K562 (cell line): ENCODE measurements around the gene LY6G6C. TPM values are rescaled to one million over a fixed set of nuclear protein-coding genes. Genes with fewer than 3 reads are reported as not detected.

ENCODE experiments used
- CHD1 ChIP-seq: fragments of 200-600 bp; sonication (generic); IDR thresholded peaks from one replicate; pipeline ENCODE4 v1.6.1; 2012; ENCODE audit warnings: mild to moderate bottlenecking, moderate library complexity, low read length, inconsistent platforms
- CHD4 ChIP-seq: fragments of 200-600 bp; sonication (generic); IDR thresholded peaks from 3 replicates; pipeline ENCODE4 v1.6.1; 2012; ENCODE audit warnings: low read depth, mild to moderate bottlenecking, mixed read lengths, low read length, inconsistent platforms; ENCODE audit not compliant: insufficient read depth, insufficient replicate concordance, poor library complexity, severe bottlenecking
- CREB1 ChIP-seq, 2 experiments: sonication (generic) in 1 of 2; formaldehyde crosslinking in 1 of 2; IDR thresholded peaks; 2 replicates each; pipeline versions ENCODE4 v1.6.1 to v1.8.0; 2012 to 2022; ENCODE audit warnings: inconsistent platforms in 1 of 2, mild to moderate bottlenecking in 1 of 2, missing genetic modification reagents in 1 of 2, moderate library complexity in 1 of 2
- EHMT2 ChIP-seq: fragments of 450-650 bp; IDR thresholded peaks from 2 replicates; pipeline ENCODE4 v1.6.1; 2018; ENCODE audit warnings: antibody characterized with exemption
- ELK3 ChIP-seq: fragments of 450-650 bp; formaldehyde crosslinking; IDR thresholded peaks from 2 replicates; pipeline ENCODE4 v1.4.0; 2020; ENCODE audit warnings: mild to moderate bottlenecking
- HDAC1 ChIP-seq, 2 experiments: fragments of 450-650 bp; IDR thresholded peaks; 2 replicates each; pipeline ENCODE4 v1.6.1; 2016 to 2017; ENCODE audit warnings: inconsistent platforms in 1 of 2, mild to moderate bottlenecking in 1 of 2, moderate library complexity in 1 of 2
- LARP7 ChIP-seq: fragments of 450-650 bp; IDR thresholded peaks from 2 replicates; pipeline ENCODE4 v1.6.1; 2016
- SREBF2 ChIP-seq: sonication (generic); formaldehyde crosslinking; IDR thresholded peaks from 2 replicates; pipeline ENCODE4 v1.4.0; 2020; ENCODE audit warnings: mild to moderate bottlenecking, missing genetic modification reagents
- ZFP91 ChIP-seq: sonication (generic); formaldehyde crosslinking; IDR thresholded peaks from 2 replicates; pipeline ENCODE4 v1.8.0; 2022; ENCODE audit warnings: mild to moderate bottlenecking, missing genetic modification reagents
- ZNF175 ChIP-seq: fragments of 200-800 bp; sonication (Bioruptor generic); IDR thresholded peaks from 2 replicates; pipeline ENCODE4 v1.6.1; 2016; ENCODE audit warnings: low read depth, mild to moderate bottlenecking, missing genetic modification characterization, missing compliant biosample characterization
- ZNF197 ChIP-seq: fragments of 200-800 bp; sonication (Bioruptor generic); IDR thresholded peaks from 2 replicates; pipeline ENCODE4 v1.6.1; 2016; ENCODE audit warnings: low read depth, missing genetic modification characterization, missing compliant biosample characterization
- polyA plus RNA-seq, 8 experiments: library from polyadenylated mRNA; depleted of rRNA in 4 of 8; stranded (reverse) in 5 of 8; unstranded in 3 of 8; fragments of >200 nt; fragmentation: Nextera tagmentation in 2 of 8; fragmentation: Illumina TruSeq in 1 of 8; extraction: Ambion mirVana in 2 of 8; extraction: Trizol in 1 of 8; gene quantifications; 2 replicates each; pipeline versions ENCODE4 v1.2.1 to v1.2.3, GENCODE V29; 2011 to 2014; ENCODE audit warnings: inconsistent platforms in 1 of 8, missing spikeins in 1 of 8
- total RNA-seq, 7 experiments: library from RNA; depleted of rRNA in 6 of 7; stranded (reverse); fragments of >200 nt in 6 of 7; fragmentation: Illumina TruSeq in 2 of 7; extraction: Trizol in 2 of 7; gene quantifications; 2 replicates each; pipeline versions ENCODE4 v1.2.1 to v1.2.3, GENCODE V29; 2011 to 2021; ENCODE audit warnings: low replicate concordance in 1 of 7
- TF ChIP-seq, protein P1 (sequence below), 2 experiments: fragments of 450-650 bp; IDR thresholded peaks; 2 replicates each; pipeline ENCODE4 v1.6.1; 2016; ENCODE audit warnings: mild to moderate bottlenecking in 2 of 2, borderline replicate concordance in 1 of 2, low read depth in 1 of 2, moderate library complexity in 1 of 2

LY6G6C gene
- total and polyA plus RNA-seq, 9 of the 15 experiments (the other 6 are each of a cell fraction or from before 2014, with no cell fraction given), result 0.06 to 0.20 TPM; not detected in 7

DNA sequence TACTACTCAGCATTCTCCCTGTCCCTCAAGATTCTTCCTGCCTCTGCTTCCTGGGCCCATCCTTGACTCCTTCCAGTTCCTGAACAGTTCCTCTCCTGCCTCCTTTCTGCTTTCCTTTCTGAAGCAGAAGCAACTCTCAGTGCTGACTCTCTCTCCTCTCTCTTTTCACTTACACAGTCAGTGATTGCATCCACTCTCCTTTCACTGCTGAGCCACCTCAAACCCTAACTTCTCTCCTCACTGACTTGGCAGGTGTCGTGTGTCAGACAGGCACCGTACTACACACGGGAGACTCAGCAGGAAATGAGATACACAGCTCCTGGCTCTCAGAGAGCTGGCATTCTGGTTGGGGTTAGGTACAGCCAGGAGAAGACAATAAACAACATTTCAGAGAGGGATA is 24.0 kb downstream of the LY6G6C start (continued):
- TF ChIP-seq, protein P1, sequence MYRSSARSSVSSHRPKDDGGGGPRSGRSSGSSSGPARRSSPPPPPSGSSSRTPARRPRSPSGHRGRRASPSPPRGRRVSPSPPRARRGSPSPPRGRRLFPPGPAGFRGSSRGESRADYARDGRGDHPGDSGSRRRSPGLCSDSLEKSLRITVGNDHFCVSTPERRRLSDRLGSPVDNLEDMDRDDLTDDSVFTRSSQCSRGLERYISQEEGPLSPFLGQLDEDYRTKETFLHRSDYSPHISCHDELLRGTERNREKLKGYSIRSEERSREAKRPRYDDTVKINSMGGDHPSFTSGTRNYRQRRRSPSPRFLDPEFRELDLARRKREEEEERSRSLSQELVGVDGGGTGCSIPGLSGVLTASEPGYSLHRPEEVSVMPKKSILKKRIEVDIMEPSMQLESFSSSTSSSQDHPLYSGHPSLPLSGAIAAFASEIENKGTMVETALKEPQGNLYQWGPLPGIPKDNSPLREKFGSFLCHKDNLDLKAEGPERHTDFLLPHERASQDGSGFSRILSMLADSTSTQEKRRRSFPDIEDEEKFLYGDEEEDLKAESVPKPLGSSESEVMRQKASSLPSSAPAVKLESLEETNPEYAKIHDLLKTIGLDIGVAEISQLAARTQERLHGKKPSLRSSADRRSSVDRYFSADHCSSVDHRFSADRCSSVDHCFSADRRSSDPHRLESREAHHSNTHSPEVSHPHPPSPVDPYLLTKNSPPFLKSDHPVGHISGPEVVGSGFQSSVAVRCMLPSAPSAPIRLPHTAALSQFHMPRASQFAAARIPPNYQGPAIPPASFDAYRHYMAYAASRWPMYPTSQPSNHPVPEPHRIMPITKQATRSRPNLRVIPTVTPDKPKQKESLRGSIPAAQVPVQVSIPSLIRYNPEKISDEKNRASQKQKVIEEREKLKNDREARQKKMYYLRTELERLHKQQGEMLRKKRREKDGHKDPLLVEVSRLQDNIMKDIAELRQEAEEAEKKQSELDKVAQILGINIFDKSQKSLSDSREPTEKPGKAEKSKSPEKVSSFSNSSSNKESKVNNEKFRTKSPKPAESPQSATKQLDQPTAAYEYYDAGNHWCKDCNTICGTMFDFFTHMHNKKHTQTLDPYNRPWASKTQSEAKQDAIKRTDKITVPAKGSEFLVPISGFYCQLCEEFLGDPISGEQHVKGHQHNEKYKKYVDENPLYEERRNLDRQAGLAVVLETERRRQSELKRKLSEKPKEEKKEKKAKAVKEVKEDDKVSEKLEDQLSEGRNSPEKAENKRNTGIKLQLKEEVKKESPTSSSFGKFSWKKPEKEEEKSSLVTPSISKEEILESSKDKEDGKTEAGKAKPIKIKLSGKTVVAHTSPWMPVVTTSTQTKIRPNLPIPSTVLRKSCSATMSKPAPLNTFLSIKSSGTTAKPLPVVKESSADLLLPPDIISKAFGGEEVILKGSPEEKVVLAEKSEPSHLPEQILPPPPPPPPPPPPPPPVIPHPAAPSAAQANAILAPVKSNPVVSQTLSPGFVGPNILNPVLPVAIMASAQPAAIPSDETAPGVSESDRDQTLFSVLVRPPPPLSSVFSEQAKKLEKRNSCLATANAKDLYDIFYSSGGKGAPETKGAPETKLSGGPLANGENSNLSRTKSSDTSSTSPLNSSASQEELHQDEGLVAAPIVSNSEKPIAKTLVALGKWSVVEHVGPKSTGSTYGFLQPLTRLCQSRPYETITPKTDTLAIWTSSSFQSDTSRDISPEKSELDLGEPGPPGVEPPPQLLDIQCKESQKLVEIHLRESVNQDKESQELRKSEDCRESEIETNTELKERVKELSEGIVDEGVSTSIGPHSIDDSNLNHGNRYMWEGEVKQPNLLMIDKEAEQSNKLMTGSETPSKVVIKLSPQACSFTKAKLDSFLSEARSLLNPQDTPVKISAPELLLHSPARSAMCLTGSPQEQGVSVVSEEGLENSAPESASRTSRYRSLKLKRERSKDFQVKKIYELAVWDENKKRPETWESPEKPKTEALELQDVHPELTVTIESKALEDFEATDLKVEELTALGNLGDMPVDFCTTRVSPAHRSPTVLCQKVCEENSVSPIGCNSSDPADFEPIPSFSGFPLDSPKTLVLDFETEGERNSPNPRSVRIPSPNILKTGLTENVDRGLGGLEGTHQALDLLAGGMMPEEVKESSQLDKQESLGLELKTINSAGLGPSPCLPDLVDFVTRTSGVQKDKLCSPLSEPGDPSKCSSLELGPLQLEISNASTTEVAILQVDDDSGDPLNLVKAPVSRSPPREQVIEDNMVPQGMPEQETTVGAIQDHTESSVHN (IDR thresholded peaks at IDR 0.05; ENCODE audit: borderline replicate concordance in 1 of 2, low read depth in 1 of 2), result peak in 1 of 2 experiments; percentile 16; a peak in 1 of 4 replicates
- TF ChIP-seq CHD4 (no peak), HDAC1 (IDR thresholded peaks at IDR 0.05) (peak in 1 of 2 experiments; percentile 52; a peak in 2 of 4 replicates), CHD1 (no peak), ZNF197 (CRISPR knock-in tag) (no peak), CREB1 (IDR thresholded peaks at IDR 0.05) (no peak), CREB1 (CRISPR knock-in tag; IDR thresholded peaks at IDR 0.05) (no peak), LARP7 (0 out of 2 replicates have a peak, but pooled peaks have one; percentile 36), ZFP91 (CRISPR knock-in tag) (no peak), ZNF175 (no peak), SREBF2 (CRISPR knock-in tag) (no peak), EHMT2 (0 out of 2 replicates have a peak, but pooled peaks have one; percentile 22), ELK3 (CRISPR knock-in tag) (no peak)
